Activated CD4-positive, alpha-beta T cell treated with anti-CD3 and anti-CD28 coated beads, Interleukin-2, amount 10 ng/mL, durations not matched to agents 7 days and 5 days (primary cell): ENCODE results near the gene ERC1. TPM values are rescaled to one million over a fixed set of nuclear protein-coding genes. Genes with fewer than 3 reads are reported as not detected.
A peak's percentile ranks its signal among the peaks of the same experiment; 100 is the strongest.
"Not testable (repeated sequence)": the region's sequence is repeated elsewhere in the genome, so short reads cannot be mapped to it uniquely, and the experiment has no call there.

Experiments
- CTCF ChIA-PET: fragments of 350-600 bp; sonication (Branson Sonifier 250); formaldehyde crosslinking; loops from one replicate; lab custom pipeline; 2021; ENCODE audit warnings: antibody characterized with exemption; lab: Charles Lee
- POLR2A ChIA-PET: fragments of 350-600 bp; sonication (Branson Sonifier 250); formaldehyde crosslinking; loops from one replicate; lab custom pipeline; 2021; ENCODE audit warnings: antibody characterized with exemption; lab: Charles Lee
- DNase-seq: peaks from one replicate; pipeline ENCODE4 v3.0.0-alpha.2; 2020
- H3K27ac Mint-ChIP-seq: one replicate; pipeline ENCODE4 v1.8.0; 2021; ENCODE audit warnings: mild to moderate bottlenecking, moderate library complexity, mixed read lengths
- H3K27me3 Mint-ChIP-seq: one replicate; pipeline ENCODE4 v1.8.0; 2021; ENCODE audit warnings: mixed read lengths
- H3K36me3 Mint-ChIP-seq: one replicate; pipeline ENCODE4 v1.8.0; 2021; ENCODE audit warnings: low read depth, mixed read lengths
- H3K4me1 Mint-ChIP-seq: one replicate; pipeline ENCODE4 v1.8.0; 2021; ENCODE audit warnings: mixed read lengths
- H3K4me3 Mint-ChIP-seq: one replicate; pipeline ENCODE4 v1.8.0; 2021; ENCODE audit warnings: mild to moderate bottlenecking, moderate library complexity, mixed read lengths
- H3K9me3 Mint-ChIP-seq: one replicate; pipeline ENCODE4 v1.8.0; 2021; ENCODE audit warnings: mixed read lengths
- total RNA-seq, 2 experiments: library from RNA; stranded (reverse); gene quantifications; one replicate each; pipeline ENCODE4 v1.2.3, GENCODE V29; 2021

ERC1 gene
- total RNA-seq, 2 experiments from 2014 or later, result 38.7 to 43.4 TPM

DNA sequence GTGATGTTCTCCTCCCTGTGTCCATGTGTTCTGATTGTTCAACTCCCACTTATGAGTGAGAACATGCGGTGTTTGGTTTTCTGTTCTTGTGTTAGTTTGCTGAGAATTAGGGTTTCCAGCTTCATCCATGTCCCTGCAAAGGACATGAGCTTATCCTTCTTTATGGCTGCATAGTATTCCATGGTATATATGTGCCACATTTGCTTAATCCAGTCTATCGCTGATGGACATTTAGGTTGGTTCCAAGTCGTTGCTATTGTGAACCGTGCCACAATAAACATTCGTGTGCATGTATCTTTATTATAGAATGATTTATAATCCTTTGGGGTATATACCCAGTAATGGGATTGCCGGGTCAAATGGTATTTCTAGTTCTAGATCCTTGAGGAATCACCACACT, 264.1 kb downstream of the ERC1 start:
- H3K27ac Mint-ChIP-seq, DNase-seq, H3K36me3 Mint-ChIP-seq, CTCF ChIA-PET, H3K4me3 Mint-ChIP-seq, POLR2A ChIA-PET, H3K4me1 Mint-ChIP-seq, H3K27me3 Mint-ChIP-seq, H3K9me3 Mint-ChIP-seq: not testable (repeated sequence)

DNA sequence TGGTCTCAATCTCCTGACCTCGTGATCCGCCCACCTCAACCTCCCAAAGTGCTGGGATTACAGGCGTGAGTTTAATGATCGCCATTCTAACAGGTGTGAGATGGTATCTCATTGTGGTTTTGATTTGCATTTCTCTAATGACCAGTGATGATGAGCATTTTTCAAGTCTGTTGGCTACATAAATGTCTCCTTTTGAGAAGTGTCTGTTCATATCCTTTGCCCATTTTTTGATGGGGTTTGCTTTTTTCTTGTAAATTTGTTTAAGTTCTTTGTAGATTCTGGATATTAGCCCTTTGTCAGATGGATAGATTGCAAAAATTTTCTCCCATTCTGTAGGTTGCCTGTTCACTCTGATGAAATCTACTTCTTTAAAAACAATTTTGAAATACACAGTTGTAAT, 264.8 kb downstream of the ERC1 start:
- H3K9me3 Mint-ChIP-seq, DNase-seq, H3K4me3 Mint-ChIP-seq, POLR2A ChIA-PET, H3K27ac Mint-ChIP-seq, H3K4me1 Mint-ChIP-seq, H3K36me3 Mint-ChIP-seq, CTCF ChIA-PET, H3K27me3 Mint-ChIP-seq: not testable (repeated sequence)

GRCh38 chr12:1256285-1256684, 265.3 kb downstream of the ERC1 start:
- Mint-ChIP-seq H3K9me3 (no peaks in the 10 kb centered on the region), H3K27me3 (no peaks in the 10 kb centered on the region), H3K27ac (no peak overlapping the region), H3K36me3 (peaks cover 10% of the 10 kb centered on the region), H3K4me1 (no peaks in the 10 kb centered on the region), H3K4me3 (no peak overlapping the region)
- CTCF ChIA-PET, result interaction anchor here (0.6 kb wide), 1 partner anchor 11 kb away, joined by 3 read pairs; no protein-coding TSS in a partner anchor
- POLR2A ChIA-PET, result no interaction called here
- no peak for DNase-seq

DNA sequence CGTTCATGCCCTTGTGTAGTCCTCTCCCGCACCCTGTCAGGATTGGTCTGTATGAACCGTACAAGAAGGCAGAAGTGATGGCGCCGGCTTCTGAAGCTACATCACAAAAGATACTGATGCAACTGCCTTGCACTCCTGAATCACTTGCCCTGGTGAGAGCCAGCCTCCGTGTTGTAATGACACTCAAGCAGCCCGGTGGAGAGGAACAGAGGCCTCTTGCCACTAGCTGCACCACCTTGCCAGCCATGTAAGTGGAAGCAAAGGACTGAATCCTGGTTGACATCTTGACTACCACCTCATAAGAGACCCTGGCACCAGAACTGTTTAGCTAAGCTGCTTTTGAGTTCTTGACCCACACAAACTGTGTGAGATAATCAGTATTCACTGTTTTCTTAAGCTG, 266.0 kb downstream of the ERC1 start:
- ChIA-PET POLR2A (interaction anchor here (0.6 kb wide), 1 partner anchor 534 kb away, joined by 4 read pairs; no protein-coding TSS in a partner anchor), CTCF (no interaction called here)
- H3K36me3 Mint-ChIP-seq, result peaks cover 10% of the 10 kb centered on the region
- H3K27me3 Mint-ChIP-seq, result no peaks in the 10 kb centered on the region
- no peaks in the 10 kb centered on the region for H3K9me3 Mint-ChIP-seq
- no peak overlapping the region for H3K27ac Mint-ChIP-seq
- no peaks in the 10 kb centered on the region for H3K4me1 Mint-ChIP-seq
- no peak overlapping the region for H3K4me3 Mint-ChIP-seq
- DNase-seq, result no peak

DNA sequence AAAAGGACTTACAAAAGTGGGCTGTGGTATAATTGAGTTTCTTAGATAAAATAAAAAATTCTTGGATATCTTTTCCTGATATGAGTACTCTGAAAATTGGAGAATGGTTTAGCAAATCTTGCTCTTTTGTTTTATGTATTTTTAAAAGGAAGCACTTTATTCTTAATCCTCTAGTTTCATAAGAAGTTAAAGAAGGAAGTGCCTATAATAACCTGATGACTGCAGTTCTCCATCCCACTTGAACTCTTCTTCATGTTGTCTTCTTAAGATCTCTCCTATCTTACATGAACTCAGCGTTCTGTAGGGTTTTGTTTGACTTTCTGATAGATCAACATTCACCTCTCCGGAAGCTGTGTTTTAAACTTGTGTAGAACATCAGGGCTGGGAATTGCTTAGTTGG, 271.0 kb downstream of the ERC1 start:
- no peak overlapping the region for H3K27ac Mint-ChIP-seq
- ChIA-PET CTCF (no interaction called here), POLR2A (no interaction called here)
- DNase-seq, result no peak
- H3K36me3 Mint-ChIP-seq, result peaks cover 8% of the 10 kb centered on the region
- no peaks in the 10 kb centered on the region for H3K27me3 Mint-ChIP-seq
- peaks cover 3% of the 10 kb centered on the region for H3K4me1 Mint-ChIP-seq
- H3K4me3 Mint-ChIP-seq, result no peak overlapping the region
- H3K9me3 Mint-ChIP-seq, result no peaks in the 10 kb centered on the region

- H3K9me3 Mint-ChIP-seq, result no peaks in the 10 kb centered on the region
- no peak for DNase-seq
- H3K27ac Mint-ChIP-seq, result no peak overlapping the region
- peaks cover 7% of the 10 kb centered on the region for H3K36me3 Mint-ChIP-seq
- no peak overlapping the region for H3K4me3 Mint-ChIP-seq
- H3K4me1 Mint-ChIP-seq, result peaks cover 10% of the 10 kb centered on the region
- POLR2A ChIA-PET, result no interaction called here
- CTCF ChIA-PET, result interaction anchor here (0.6 kb wide), 1 partner anchor 11 kb away, joined by 3 read pairs; no protein-coding TSS in a partner anchor
- H3K27me3 Mint-ChIP-seq, result no peaks in the 10 kb centered on the region
Measured at GRCh38 chr12:1267243-1267642, 276.2 kb downstream of the ERC1 start.

- Mint-ChIP-seq H3K9me3 (no peaks in the 10 kb centered on the region), H3K27me3 (no peaks in the 10 kb centered on the region), H3K27ac (no peak overlapping the region), H3K4me1 (peaks cover 7% of the 10 kb centered on the region), H3K36me3 (peaks cover 5% of the 10 kb centered on the region), H3K4me3 (no peak overlapping the region)
- no peak for DNase-seq
- POLR2A ChIA-PET, result no interaction called here
- CTCF ChIA-PET, result no interaction called here
Measured at GRCh38 chr12:1272142-1272541, 281.1 kb downstream of the ERC1 start.

GRCh38 chr12:1273051-1273450, 282.0 kb downstream of the ERC1 start:
- peaks cover 14% of the 10 kb centered on the region for H3K4me1 Mint-ChIP-seq
- no peak overlapping the region for H3K4me3 Mint-ChIP-seq
- no peaks in the 10 kb centered on the region for H3K27me3 Mint-ChIP-seq
- ChIA-PET POLR2A (no interaction called here), CTCF (interaction anchor here (0.6 kb wide), 2 partner anchors 20 to 766 kb away, joined by 3 read pairs; no protein-coding TSS in a partner anchor)
- no peak overlapping the region for H3K27ac Mint-ChIP-seq
- DNase-seq, result no peak
- no peaks in the 10 kb centered on the region for H3K9me3 Mint-ChIP-seq
- peaks cover 8% of the 10 kb centered on the region for H3K36me3 Mint-ChIP-seq

DNA sequence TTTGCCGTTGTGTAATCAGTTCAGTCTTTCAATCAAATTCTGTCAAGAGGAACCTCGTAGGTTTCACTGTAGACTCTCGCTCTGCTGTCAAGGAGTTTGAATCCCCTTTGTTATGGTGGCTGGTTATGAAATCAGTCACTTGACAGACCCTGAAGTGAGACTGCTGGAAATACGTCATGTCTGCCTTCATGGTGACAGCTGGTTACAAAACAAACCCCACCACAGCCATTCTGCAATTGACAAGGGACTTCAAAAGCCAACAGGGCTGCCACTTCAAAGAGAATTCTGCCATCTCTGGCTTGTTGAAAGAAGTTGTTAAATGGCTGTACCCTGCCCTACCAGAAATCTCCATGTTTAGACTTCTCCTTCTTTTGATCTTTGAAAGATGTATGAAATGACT, 286.9 kb downstream of the ERC1 start:
- ChIA-PET CTCF (no interaction called here), POLR2A (no interaction called here)
- peak overlapping the region; percentile 22 for H3K27ac Mint-ChIP-seq
- H3K4me1 Mint-ChIP-seq, result peaks cover 10% of the 10 kb centered on the region
- no peaks in the 10 kb centered on the region for H3K27me3 Mint-ChIP-seq
- H3K4me3 Mint-ChIP-seq, result no peak overlapping the region
- no peaks in the 10 kb centered on the region for H3K9me3 Mint-ChIP-seq
- DNase-seq, result peak; percentile 50
- peaks cover 10% of the 10 kb centered on the region for H3K36me3 Mint-ChIP-seq

DNA sequence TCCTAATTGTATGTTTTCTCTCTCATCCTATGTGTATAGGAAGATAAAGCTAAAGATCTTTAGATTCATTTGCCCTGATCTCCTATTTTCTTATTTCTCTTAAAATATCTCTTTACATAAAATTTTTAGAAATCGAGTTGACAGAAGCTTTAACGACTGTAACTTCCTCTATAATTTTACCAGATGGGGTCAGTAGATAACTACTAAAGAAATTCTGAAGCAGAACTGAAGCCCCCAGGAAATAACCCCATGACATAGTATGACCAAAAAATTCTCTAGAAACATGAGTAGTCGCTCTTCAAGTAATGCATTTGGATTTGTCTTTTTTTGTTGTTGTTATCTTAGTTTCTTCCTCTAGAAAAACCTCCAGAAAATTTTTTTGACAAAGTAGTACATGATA, 288.0 kb downstream of the ERC1 start:
- ChIA-PET POLR2A (no interaction called here), CTCF (no interaction called here)
- no peaks in the 10 kb centered on the region for H3K9me3 Mint-ChIP-seq
- peaks cover 10% of the 10 kb centered on the region for H3K36me3 Mint-ChIP-seq
- H3K27ac Mint-ChIP-seq, result no peak overlapping the region
- peaks cover 13% of the 10 kb centered on the region for H3K4me1 Mint-ChIP-seq
- no peak overlapping the region for H3K4me3 Mint-ChIP-seq
- no peak for DNase-seq
- no peaks in the 10 kb centered on the region for H3K27me3 Mint-ChIP-seq

- H3K4me1 Mint-ChIP-seq, result peaks cover 23% of the 10 kb centered on the region
- H3K4me3 Mint-ChIP-seq, result no peak overlapping the region
- H3K36me3 Mint-ChIP-seq, result peaks cover 9% of the 10 kb centered on the region
- H3K9me3 Mint-ChIP-seq, result no peaks in the 10 kb centered on the region
- POLR2A ChIA-PET, result no interaction called here
- CTCF ChIA-PET, result no interaction called here
- H3K27me3 Mint-ChIP-seq, result no peaks in the 10 kb centered on the region
- no peak for DNase-seq
- no peak overlapping the region for H3K27ac Mint-ChIP-seq
Measured at GRCh38 chr12:1280059-1280458, 289.0 kb downstream of the ERC1 start.

DNA sequence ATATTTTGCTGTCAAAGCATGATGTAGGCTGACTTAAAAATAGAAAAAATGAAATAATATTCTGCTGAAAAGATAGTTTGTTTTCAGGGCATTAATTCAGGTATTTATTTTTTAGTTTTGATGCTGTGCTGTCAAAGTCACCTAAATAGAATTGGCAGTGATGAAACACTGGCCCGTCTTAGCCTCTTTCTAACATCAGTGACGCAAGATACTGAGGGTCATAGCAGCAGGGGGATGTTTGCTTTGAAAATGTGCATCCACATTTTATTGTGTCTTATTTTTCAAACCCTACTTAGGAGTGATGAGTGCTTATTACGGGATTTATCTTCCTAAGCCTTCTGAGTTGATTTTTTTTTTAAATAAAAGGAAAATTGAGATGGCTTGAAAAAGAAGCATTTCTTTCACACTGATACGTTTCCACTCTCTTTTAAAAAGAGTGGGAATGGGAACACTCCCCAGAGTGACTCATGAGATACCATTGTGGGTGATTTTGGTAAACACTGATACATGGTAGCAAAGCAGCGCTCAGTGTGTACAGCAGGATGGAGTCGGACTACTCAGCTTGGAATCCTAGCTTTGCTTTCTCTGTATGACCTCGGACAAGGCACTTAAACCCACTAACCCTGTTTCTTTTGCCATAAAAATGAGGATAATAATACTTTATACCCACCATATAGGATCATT, 290.8 kb downstream of the ERC1 start:
- peaks cover 24% of the 10 kb centered on the region for H3K4me1 Mint-ChIP-seq
- H3K9me3 Mint-ChIP-seq, result no peaks in the 10 kb centered on the region
- H3K36me3 Mint-ChIP-seq, result peaks cover 8% of the 10 kb centered on the region
- CTCF ChIA-PET, result interaction anchor here (1.5 kb wide), 1 partner anchor 10 kb away, joined by 4 read pairs; no protein-coding TSS in a partner anchor
- no peak for DNase-seq
- POLR2A ChIA-PET, result no interaction called here
- no peak overlapping the region for H3K27ac Mint-ChIP-seq
- H3K27me3 Mint-ChIP-seq, result no peaks in the 10 kb centered on the region
- H3K4me3 Mint-ChIP-seq, result no peak overlapping the region

DNA sequence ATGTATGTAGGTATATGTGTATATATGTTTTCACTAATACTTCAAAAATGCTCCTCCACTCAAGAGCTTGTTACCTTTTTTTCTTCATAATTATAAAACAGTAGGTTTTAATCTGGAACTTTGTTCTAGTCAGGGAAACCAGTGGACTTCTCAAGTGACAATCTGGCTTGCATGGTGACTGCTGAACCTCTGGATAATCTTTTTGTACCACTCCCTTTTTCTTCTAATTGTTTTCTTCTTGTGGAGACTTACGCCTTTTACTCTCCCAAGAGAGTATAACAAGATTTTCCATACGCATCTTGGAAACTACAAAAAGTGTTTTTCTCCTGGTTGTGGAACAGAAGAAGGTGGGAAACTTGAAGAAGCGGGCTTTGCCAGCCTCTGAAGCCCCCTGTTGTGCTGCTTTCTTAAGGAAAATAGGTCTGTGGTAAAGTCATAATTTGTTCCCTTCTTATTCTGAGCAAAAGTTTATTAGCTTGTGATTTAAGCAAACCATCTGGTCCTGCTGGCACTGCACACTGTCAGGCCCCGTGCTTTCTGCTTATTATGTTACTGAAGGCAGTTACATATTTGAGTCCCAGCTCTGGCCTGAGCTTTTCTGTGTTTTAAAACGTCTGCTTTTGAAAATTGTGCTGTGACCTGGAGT, 291.8 kb downstream of the ERC1 start:
- Mint-ChIP-seq H3K27me3 (no peaks in the 10 kb centered on the region), H3K4me3 (no peak overlapping the region), H3K27ac (no peak overlapping the region), H3K36me3 (peaks cover 7% of the 10 kb centered on the region), H3K4me1 (peaks cover 20% of the 10 kb centered on the region), H3K9me3 (no peaks in the 10 kb centered on the region)
- no peak for DNase-seq
- CTCF ChIA-PET, result no interaction called here
- POLR2A ChIA-PET, result no interaction called here
